Measurements from ENCODE around the gene APPL2.

DNA sequence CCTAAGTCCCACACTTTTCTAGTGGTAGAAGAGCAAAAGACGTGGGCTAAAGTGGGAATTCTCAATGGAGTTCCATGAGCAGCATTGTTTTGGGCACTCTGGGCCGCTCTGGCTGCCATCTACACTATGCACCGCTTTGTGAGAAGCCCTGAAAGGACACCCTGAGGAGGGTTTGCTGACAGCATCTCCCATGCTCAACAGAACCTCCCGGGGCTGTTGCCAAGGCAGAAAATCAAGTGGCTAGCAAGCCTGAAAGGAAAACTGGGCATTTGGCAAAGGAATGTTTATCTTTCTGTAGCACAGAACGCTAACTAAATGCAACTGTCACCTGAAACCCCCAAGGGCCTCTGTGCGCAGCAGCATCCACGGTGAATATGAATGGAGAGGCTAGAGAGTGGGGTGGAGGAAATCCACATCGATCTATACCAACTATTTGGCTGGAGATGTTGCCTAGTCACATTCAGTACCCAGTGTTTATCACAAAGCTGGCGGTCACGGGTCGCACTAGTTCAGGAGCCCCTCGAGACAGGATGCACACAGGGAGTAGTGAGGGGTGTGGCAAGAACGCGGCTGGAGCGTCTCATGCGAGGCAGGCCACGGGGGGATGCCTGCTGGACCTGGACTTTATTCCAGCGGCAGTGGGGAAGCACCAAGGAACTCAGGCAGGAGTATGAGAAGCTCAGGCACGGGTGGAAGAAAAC is 14.2 kb downstream of the APPL2 start:
- TF ChIP-seq, protein P1, sequence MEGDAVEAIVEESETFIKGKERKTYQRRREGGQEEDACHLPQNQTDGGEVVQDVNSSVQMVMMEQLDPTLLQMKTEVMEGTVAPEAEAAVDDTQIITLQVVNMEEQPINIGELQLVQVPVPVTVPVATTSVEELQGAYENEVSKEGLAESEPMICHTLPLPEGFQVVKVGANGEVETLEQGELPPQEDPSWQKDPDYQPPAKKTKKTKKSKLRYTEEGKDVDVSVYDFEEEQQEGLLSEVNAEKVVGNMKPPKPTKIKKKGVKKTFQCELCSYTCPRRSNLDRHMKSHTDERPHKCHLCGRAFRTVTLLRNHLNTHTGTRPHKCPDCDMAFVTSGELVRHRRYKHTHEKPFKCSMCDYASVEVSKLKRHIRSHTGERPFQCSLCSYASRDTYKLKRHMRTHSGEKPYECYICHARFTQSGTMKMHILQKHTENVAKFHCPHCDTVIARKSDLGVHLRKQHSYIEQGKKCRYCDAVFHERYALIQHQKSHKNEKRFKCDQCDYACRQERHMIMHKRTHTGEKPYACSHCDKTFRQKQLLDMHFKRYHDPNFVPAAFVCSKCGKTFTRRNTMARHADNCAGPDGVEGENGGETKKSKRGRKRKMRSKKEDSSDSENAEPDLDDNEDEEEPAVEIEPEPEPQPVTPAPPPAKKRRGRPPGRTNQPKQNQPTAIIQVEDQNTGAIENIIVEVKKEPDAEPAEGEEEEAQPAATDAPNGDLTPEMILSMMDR (conservative IDR thresholded peaks at IDR 0.05; ENCODE audit: low read depth, low read length), result no peak
- TF ChIP-seq EZH2phosphoT487 (IDR thresholded peaks at IDR 0.05; ENCODE audit: borderline replicate concordance, low read length), result no peak
- TF ChIP-seq EZH2 (IDR thresholded peaks at IDR 0.05; ENCODE audit: low read length, unreplicated experiment), result no peak
